Stimulated activated CD8-positive, alpha-beta memory T cell treated with anti-CD3 and anti-CD28 coated beads, Interleukin-7, amount 100 ng/mL, for 24 hours (primary cell): Measurements from ENCODE around the gene CALHM4.

Experiments
- DNase-seq: peaks from one replicate; pipeline ENCODE4 v3.0.0-alpha.2; 2020; ENCODE audit warnings: low read depth

Gene CALHM4

DNA sequence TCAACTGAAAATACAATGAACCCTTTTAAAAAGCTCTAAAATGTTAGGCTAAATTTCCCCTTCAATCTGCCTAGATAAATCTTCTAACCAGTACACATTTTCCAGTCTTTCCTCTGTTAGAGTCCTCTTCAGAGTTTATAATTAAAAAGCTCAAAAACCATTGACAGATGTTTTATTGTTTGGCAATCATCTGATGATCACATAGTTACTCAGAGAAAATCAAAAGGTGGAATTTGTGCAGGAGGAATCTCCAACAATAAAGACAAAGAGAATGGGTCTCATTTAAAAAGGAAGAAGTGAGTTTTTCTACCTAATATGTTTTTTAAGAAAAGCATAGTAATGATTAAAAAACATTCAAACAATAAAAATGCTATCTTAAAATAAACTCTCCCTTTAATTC, 11.1 kb upstream of the CALHM4 start:
- DNase-seq = no peak

DNA sequence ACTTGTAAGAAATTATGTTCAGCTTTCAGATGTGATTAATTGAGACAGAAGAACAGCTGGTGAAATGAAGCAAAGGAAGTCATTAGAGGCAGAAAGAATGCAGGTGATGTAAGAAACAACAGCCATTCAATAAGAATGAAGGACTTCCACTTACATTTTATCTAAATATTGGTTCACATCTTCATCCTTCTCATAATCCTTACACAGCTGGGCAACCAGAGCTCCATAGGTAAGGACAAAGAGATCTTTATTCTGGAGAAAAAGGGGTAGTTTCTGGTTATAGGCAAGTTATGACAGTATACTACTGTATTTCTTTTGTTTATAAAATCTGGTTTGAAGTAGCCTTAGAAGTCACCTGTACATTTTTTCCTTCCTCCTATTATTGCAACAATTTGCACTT, 10.4 kb upstream of the CALHM4 start:
- no peak for DNase-seq

DNA sequence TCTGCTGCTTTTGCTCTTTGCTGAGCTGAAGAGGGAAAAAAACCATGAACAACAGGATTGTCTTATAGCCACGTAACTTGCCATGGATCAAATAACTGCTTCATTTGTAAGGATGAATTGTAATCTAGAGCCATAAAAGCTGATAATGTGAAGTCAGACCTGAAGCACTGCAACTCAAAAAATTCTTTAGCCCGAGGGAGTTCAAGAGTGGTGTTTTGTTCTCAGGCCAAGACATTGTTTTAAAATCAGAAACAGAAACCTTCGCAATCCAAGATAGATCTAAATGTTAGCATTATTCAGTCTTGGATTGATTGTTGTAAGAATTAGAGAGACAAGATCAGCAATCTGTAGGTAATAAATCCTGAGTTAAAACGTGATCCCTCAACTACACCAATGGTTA, 7.9 kb upstream of the CALHM4 start, which contains the start of gene TRAPPC3L:
Gene TRAPPC3L, minus strand, starts transcription at position 34 of the 400 bp plus-strand sequence. CDS start 170 bp downstream, outside the sequence.
- DNase-seq = no peak

DNA sequence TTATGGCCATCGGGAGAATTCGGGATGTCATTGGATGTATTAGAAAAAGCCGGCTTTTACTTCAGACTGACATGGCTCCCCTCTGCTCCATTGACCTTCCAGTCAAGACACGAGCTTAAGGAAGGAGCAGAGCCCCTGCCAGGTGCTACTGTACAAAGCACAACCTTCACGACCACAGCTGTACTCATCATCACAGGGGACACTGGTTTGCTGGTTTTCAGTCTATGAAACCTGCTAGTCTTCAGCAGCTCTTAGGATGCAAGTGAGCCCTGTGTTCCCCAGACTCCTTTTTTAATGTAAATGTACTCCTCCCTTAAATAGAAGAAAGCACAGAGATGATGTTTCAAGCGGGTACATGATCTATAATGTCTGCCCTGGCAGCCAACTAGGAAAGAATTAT, 6.2 kb upstream of the CALHM4 start:
- DNase-seq = no peak

DNA sequence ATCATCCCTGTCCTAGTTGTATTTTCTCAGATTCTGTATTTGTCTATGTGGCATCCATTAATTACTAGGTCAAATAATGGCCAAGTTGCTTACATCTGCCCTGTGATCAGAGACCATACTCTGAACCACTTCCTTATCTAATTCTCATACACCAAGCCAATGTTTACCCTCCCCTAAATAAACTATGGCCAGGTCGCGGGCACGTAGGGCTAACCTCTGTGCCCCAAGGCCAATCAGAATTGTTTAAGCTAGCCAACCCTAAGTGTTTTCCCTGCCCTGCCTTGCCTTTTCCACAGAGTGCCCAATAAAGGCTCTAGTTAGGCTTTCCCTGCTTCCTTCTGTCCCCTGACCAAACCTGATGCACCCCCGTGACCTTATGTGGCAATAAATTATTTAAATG, 2.8 kb upstream of the CALHM4 start:
- no peak for DNase-seq

DNA sequence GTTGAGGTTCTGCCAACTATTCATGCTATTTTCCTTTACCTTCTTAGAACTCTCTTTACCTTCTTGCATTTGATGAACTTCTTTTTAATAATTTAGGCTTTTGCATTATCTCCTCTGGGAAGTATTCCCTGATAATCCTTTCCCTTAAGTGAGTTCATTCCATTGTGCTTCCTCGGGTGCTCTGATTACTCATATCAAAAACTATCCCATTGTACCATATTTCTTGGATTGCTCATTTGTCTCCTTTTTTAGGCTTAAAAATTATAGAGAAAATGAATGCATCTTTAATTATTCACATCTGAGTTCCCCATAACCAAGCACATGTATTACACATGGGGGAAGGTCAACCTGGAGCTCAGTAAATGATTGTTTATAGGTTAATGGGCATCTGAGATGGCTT, 2.5 kb downstream of the CALHM4 start:
- no peak for DNase-seq

DNA sequence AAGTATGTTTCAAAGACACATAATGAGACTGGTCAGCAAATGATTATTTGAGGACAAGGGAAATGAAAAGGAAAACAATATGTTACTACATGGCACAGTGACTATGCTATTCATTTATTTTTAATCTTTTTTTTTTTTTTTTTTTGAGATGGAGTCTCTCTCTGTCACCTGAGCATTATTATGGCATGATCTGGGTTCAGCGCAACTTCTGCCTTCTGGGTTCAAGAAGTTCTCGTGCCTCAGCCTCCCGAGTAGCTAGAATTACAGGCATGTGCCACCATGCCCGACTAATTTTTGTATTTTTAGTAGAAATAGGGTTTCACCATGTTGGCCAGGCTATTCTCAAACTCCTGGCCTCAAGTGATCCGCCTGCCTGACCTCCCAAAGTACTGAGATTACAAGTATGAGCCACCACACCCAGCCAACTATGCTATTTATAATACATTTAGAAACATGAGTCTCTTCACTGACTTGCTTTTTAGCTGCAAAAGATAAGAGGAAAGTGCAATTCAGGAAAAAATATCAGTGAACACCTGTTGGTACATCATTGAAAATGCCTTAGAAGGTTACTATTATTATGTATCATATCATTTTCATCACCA, 3.4 kb downstream of the CALHM4 start:
- no peak for DNase-seq

DNA sequence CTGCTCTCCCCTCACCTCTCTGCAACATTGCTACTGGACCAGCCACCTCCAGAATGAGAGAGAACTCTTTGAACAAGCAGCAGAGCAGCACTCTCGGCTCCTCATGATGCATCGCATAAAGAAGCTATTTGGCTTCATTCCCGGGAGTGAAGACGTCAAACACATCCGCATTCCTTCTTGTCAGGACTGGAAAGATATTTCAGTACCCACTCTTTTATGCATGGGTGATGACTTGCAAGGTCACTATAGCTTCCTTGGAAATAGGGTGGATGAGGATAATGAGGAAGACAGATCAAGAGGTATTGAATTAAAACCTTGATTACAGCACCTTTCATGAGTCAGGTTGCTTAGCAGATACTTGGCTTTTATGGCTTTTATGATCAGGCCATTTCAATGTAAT, 4.3 kb downstream of the CALHM4 start:
- DNase-seq = no peak

DNA sequence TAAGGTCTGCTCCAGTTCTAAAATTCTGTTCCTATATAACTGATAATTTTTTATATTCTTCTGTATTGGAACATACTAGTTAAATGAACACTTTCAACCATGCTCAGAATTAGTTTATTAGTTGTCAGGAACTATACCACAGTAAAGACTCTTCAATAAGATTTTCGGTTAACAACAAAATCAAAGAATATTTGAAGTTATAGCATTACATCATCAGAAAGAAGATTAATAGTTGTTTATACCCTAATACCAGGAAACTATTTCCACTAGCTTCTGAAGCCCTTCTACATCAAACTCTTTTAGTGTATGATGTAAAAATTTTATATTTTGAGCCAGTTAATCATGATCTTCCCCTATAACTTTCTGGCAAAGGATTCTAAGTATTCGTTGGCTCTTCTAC, 6.6 kb downstream of the CALHM4 start:
- DNase-seq = no peak

DNA sequence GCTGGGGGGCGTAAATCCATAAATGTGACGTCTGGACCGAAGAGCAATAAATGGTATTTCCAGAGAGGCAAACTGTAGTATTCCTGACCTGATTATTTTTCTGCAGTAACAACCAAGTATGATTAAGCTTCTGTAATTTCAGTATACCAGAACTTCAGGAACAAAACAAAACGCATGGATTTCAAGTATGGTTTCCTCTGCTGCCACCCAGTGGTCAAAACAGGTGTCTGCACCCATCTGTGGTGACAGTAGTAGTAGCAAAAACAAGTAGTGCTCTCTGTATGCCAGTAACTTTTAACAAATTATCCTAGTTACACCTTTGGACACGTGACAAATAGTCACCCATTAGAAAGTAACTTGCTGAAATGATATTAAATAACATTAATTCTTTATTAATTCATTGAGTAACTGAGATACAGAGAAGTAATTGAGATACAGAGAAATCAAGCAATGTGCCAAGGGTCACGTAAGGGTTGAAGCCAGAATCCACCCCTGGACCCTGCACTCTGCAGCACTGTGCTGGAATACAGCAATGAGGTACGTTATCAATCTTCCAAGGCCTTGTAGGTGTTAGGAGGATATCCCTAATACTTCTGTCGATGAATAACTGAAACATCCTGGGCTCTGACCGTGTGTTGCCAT, 7.9 kb downstream of the CALHM4 start:
- DNase-seq = peak; percentile 32

DNA sequence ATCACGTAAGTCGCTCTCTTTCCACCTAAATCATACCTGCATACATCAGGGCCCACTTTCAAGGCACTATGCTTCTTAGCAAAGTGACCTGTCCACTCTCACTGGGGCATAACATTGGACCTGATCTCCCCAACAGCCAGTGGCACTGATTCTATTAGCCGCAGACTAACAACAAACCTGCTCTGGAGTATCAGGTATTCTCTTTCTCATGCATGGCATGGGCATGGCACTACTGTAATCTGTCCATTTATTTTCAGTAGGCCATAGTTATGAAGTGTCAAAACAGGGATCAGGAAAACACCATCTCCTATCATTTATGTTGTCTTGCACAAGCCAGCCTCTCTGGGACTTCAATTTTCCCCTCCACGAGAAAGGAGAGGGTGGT, 8.5 kb downstream of the CALHM4 start:
- DNase-seq = no peak

DNA sequence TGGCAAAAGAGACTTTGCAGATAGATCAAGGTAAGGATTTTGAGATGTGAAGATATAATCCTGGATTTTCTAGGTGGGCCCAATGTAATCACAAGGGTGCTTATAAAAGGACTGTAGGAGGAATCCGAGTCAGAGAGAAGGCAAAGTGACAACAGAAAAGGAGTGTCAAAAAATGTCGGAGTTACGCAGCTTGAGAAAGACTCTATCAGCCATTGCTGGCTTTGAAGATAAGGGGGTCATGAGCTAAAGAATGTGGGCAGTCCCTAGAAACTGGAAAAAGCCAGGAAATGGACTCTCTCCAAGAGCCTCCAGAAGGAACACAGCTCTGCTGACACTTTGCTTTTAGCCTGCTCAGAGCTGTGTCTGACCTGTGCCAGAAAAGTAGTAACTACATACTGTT, 9.1 kb downstream of the CALHM4 start:
- DNase-seq = no peak

DNA sequence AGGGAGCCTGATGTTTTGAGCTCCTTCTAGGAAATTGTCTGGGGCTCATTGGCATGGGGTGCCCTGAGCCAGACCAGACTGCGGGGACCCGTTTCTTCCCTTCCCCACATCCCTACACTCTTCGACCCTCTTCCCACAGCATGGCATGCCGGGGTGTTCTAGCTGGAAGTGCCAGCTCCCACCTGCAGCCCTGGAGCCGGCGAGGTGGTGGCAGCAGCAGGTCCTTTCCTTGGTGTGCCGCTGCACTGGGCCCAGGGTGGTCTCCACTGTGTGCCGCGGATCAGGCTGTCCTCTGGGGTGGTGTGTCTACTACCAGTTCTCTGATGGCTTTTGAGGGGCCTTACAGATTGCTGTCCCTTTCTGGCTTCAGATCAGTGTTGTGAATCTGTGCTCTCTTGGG, 10.3 kb downstream of the CALHM4 start:
- DNase-seq = no peak

DNA sequence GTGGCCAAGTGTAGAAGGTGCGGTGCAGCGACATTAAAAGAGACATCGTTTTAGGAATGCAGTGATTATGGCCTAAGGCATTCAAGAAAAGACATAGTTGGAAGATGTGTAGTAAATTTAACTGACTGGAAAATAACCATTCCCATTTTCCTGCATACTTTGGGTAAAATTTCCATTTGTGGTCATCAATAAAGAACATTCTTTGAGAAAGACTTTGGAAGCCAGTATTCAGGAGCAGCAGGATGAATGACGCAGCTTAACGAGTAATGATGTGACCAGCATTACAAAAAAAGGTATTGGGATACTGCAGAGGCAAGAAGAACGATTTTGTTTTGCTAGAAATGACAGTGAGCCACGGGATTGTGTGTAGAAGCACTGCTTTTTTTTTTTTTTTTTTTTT, 10.8 kb downstream of the CALHM4 start:
- DNase-seq = no peak

DNA sequence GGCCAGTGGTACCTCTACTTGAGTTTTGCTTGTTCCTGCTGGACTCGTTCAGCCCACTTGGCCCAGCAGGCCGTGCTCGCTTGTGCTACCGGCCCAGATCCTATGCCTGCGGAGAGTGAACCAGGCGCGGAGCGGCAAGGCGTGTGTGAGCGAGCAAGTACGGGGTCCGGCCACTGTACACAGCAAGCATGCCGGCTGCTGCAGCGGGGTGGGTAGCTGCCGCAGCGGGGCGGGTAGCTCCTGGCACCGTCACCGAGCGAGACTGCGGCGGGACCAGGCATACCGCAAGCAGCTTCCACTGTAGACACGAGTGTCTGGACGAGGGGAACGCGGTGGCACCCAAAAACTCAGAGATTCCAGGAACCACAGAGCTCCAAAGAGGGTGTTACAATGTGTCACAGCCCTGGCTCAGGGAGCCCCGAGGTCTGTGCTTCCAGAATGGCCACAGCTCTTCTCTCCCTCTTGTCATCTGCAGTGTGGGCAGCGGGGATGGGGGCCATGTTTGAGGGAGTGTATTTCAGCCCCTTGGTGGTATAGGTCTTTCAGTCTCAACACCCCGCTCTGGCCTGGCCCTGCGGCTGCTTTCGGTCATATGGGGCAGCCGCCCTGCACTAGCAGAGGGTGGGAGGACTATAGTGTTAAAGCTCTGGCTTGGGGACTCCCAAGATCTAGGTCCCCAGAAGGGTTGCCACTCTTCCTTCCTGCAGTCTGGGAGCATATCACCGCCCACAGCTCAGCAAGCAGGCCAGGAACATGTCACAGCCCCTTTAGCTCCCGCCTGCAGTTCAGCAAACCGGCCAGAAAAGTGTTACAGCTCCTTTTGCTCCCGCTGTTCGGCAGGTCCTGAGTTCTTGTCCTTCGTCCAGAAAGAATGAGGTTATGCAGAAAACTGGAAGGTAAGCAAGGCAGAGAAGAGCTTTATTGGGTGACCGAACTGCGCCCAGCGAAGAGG, 11.6 kb downstream of the CALHM4 start:
- DNase-seq = no peak

DNA sequence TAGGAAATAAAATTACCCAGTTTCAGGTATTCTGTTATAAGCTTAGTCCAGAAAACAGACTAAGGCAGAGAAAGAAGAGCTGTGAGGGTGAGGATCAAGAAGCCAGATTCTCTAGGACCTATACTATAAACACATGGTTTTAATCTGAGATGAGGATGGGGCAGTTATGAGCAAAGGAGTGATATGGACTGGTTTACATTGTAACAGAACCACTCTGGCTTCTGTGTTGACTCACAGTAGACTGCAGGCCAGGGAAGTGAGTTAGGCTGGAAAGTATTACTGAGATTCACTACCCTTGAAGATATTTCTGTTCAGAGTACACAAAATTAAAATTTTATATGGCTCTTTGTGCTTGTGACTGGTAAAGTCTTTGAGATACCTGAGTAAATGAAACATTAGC, 14.6 kb downstream of the CALHM4 start:
- no peak for DNase-seq

DNA sequence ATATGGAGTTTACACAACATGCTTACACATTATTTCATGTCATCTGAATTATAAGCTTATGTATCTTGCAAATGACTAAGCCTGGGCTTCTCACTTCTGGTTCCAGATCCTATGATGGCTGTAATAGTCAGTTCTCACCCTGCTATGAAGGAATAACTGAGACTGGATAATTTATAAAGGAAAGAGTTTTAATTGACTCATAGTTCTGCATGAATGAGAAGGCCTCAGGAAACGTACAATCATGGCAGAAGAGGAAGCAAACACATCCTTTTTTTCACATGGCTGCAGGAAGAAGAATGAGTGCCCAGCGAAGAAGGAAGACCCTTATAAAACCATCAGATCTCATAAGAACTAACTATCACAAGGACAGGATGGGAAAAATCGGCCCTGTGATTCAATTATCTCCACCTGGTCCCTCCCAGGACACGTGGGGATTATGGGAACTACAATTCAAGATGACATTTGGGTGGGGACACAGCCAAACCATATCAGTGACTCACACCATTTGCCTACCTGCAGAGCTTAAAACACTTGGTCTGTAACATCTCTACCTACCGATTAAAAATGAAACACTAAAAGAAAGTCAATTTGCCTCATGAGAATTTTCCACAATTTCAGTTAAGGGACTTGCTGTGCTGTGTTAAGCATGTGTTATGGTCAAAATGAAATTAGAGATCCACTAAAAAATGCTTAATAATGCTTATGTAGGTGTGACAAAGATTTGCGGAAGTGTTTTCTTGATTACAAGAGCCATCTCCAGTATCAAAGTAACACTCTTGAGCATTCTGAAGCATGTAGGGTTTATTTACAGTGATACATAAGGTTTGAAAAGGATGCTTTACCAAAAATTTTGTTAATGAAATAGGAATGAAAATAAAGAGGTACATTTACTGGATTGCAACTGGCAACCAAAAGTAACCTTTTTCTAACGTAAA, 15.5 kb downstream of the CALHM4 start:
- DNase-seq = no peak

DNA sequence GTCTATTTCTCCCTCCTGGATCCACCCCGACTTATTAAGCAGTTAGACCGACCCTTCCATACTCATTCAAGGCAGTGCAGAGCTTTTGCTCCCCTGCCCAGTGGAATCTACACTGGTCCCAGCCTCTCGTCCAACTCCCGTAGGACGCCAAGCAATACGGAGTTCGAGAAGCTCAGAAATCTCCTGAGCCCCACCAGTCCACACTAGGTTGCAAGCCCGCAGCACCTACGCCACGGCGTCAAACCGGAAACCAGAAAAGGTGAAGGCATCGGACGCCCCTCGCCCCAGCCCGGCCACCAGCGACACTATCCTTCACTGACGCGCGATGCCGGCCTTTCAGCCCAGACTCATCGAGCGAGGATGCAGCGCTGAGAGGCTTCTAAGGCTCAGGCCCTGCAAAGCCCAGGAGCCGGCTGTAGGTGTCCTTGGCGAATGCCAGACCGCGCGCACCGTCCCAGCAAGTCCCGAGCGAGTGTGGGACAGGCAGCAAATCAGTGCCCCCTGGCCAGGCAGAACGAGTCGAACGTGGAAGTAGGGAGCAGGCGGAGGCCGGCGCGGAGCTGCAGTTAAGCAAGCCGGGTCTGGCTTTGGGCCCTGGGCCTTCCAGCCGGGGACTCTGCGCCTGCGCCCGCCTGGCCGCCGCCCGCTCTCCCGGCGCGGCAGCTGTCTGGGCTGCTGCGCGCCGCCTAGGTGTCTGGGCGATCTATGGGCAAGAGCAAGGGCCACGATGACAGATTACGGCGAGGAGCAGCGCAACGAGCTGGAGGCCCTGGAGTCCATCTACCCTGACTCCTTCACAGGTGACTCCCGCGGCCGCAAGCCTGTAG, 17.5 kb downstream of the CALHM4 start, which contains the start of gene RWDD1:
Gene RWDD1, plus strand, starts transcription at position 649 of the 827 bp plus-strand sequence. Its CDS starts 79 bp downstream, at position 728.
- peak; percentile 94 for DNase-seq

DNA sequence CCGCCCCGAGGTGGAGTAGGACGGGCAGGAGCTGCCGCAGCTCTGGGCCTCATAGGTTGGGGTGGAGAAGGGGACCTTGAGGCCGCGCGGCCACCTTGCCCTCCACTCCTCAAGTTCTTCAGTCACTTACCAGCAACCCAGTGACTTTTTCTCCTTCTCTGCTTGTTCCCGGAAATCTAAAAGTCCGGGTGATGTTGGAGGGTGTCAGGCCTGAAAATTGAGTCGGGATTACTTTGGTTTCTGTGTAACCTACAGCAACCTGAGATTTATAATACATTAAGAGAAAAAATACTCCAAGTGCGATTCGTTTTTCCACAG, 18.1 kb downstream of the CALHM4 start:
- DNase-seq = no peak

DNA sequence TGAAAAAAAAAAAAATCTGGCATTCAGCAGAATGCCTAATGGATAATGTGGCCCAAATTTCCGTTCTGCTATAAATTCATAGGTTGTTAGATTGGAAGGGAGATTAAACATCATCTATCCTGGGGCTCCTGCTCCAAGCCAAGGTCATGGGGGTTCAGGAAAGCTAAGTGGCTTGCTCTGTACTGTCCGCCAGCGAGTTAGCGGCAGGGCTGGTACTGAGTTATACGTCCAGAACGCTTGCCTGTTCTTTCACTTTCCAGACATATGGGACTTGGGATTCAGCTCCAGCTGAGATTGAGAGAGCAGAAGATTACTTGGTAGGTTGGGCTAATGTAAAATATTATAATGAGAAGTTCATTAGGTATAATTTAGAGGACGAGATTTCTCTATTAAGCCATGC, 18.6 kb downstream of the CALHM4 start:
- DNase-seq = no peak

DNA sequence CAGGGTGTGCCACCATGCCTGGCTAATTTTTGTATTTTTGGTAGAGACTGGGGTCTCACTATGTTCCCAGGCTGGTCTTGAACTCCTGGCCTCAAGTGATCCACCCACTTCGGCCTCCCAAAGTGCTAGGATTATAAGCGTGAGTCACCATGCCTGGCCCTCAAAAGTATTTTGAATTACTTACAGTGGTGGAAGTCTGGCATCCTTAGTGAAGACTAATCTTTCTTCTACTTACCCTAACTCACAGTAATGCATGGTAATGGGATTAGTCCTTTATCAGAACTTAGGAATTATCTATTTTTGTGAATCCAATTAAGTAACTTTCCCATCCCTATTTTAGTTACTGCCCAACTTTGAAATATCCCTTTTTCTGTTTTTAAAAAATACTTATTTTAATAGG, 21.7 kb downstream of the CALHM4 start:
- DNase-seq = no peak
